Heart left ventricle (tissue), 16 donors: ENCODE data around the gene MLLT3. TPM values are rescaled to one million over a fixed set of nuclear protein-coding genes. Genes with fewer than 3 reads are reported as not detected.

Experiments used
- ATAC-seq, 4 donors: fragments of 200-7000 bp; cut with Tn5 transposase; one replicate each; pipeline ENCODE4 v1.9.1; 2020 to 2022; ENCODE audit warnings: moderate library complexity in 4 of 4, mild to moderate bottlenecking in 3 of 4, moderate number of reproducible peaks in 1 of 4
- DNase-seq, 5 donors: peaks; one replicate each; pipeline ENCODE4 v3.0.0-alpha.2; 2020
- H3K27ac ChIP-seq, 12 donors: fragments of 200-600 bp; sonication (generic) in 4 of 12; one replicate each; pipeline versions ENCODE4 v1.5.0 to v1.8.0; 2016 to 2022; ENCODE audit warnings: mild to moderate bottlenecking in 2 of 12
- H3K27me3 ChIP-seq, 9 donors: fragments of 200-600 bp; sonication (generic) in 2 of 9; one replicate each; pipeline versions ENCODE4 v1.5.1 to v1.8.0; 2016 to 2022; ENCODE audit warnings: mild to moderate bottlenecking in 3 of 9
- H3K36me3 ChIP-seq, 9 donors: fragments of 200-600 bp; sonication (generic) in 2 of 9; one replicate each; pipeline versions ENCODE4 v1.5.0 to v1.8.0; 2018 to 2022; ENCODE audit warnings: mild to moderate bottlenecking in 2 of 9
- H3K4me1 ChIP-seq, 12 donors: fragments of 200-600 bp; sonication (generic) in 4 of 12; one replicate each; pipeline versions ENCODE4 v1.5.0 to v1.8.0; 2016 to 2022; ENCODE audit warnings: mild to moderate bottlenecking in 3 of 12
- H3K4me3 ChIP-seq, 12 donors: fragments of 200-600 bp; sonication (generic) in 4 of 12; one replicate each; pipeline versions ENCODE4 v1.5.0 to v1.8.0; 2017 to 2022; ENCODE audit warnings: mild to moderate bottlenecking in 9 of 12, moderate library complexity in 4 of 12
- H3K9me3 ChIP-seq, 12 donors: fragments of 200-600 bp; sonication (generic) in 4 of 12; one replicate each; pipeline versions ENCODE4 v1.5.0 to v1.8.0; 2016 to 2022; ENCODE audit warnings: mild to moderate bottlenecking in 1 of 12
- CTCF ChIP-seq, 12 donors: fragments of 200-600 bp; sonication (generic) in 4 of 12; IDR thresholded peaks; one replicate each; pipeline versions ENCODE4 v1.5.0 to v1.8.0; 2018 to 2022; ENCODE audit warnings: antibody characterized with exemption in 12 of 12, mild to moderate bottlenecking in 5 of 12
- POLR2A ChIP-seq, 2 donors: fragments of 450-650 bp; IDR thresholded peaks; one replicate each; pipeline ENCODE4 v1.6.1; 2017; ENCODE audit warnings: antibody characterized with exemption in 2 of 2, mild to moderate bottlenecking in 2 of 2, moderate library complexity in 2 of 2
- WGBS, 4 donors: extraction: QIAGEN DNeasy Blood & Tissue Kit in 2 of 4; methylation state at CpG; one replicate each; pipeline versions ENCODE4 v1.1.5 to v1.1.7; 2013 to 2018; 5-methylcytosine and 5-hydroxymethylcytosine counted together
- intact Hi-C, 10 donors: fragments of 100-400 bp; cut with DNase I; formaldehyde crosslinking; loops; one replicate each; pipeline versions ENCODE4 v1.11.1 to v1.14.2; 2022
- polyA plus RNA-seq, 2 donors: library from polyadenylated mRNA; stranded (reverse); fragments of 200-250 nt; gene quantifications; one replicate each; pipeline ENCODE4 v1.2.3, GENCODE V29; 2013
- total RNA-seq, 9 donors: library from RNA; depleted of rRNA in 2 of 9; stranded (reverse); fragments of >200 nt in 2 of 9; fragmentation: NEBNext Ultra II Directional in 3 of 9; extraction: Animal tissue kit (Norgen Biotek cat#: 25700) in 3 of 9; gene quantifications; one replicate each; pipeline versions ENCODE4 v1.1.0 to v1.2.4, GENCODE V29; 2016 to 2023
- donor health status: ischemic (EF 13 %, LVEDD 7.1; RV severe dilation, severe dysfunction).
- donor health status: healthy with polysubstance abuse.
- donor health status: DM: no; HTN: yes; CAD: no.
- donor health status: DM: no; HTN: no; CAD: no.
- donor health status: ischemic (EF 25% LVEDD 6.9; RV normal size, moderate dysfunction).
- donor health status: ischemic (EF 25% LVEDD 5.7; RV mildly dilated, moderate dysfunction).
- donor health status: healthy.
- donor health status: DM: yes; HTN: yes; CAD: no.
- donor health status: ischemic (EF 35%, LVEDD 5.7; RV mildly dilated, moderate dysfunction).
- donor health status: nonischemic (EF 11% LVEDD 7.7; RV severe dilation, severe dysfunction).
- donor health status: DM: yes; HTN: yes; CAD: no.
- donor health status: PGD.
- donor health status: ischemic (EF 29% LVEDD 5.4; RV normal size, mild dysfunction).
- donor health status: nonischemic (EF 23%, LVEDD 6.1; RV moderate dilation, normal function).

Gene MLLT3
- total and polyA plus RNA-seq, 11 donors: 7.5 to 21.0 (median 15.3) TPM

DNA sequence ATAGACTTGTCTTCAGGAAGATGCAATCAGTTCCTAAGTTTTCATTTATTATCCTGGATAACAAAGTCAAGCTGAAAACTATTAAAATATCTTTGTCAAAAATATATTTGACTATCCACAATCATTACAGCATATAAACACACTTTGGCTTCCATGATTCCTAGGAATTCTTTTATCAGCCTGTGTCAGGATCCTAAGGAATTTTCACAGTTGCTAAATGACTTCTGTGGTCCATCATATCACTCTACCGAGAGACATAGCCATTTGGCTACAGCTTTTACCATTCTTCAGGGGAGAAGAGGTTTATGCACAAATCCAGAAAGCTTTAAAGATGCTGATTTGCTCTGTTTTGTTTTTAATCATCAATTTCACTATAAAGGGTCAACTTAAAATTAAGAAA is 128.3 kb downstream of the MLLT3 start:
- Histone ChIP-seq H3K4me1 (peaks cover 0 to 22% (median 5%) of the 10 kb centered on the region in 12 donors), H3K4me3 (no peak overlapping the region), H3K27me3 (no peaks in the 10 kb centered on the region), H3K36me3 (no peaks in the 10 kb centered on the region), H3K9me3 (no peaks in the 10 kb centered on the region), H3K27ac (no peak overlapping the region)
- intact Hi-C loops: no loop called here
- TF ChIP-seq CTCF (IDR thresholded peaks at IDR 0.05): no peak
- no peak for TF ChIP-seq POLR2A (IDR thresholded peaks at IDR 0.05)
- WGBS, 4 donors: 35 to 50% (median 47%) methylated on average over 1 of the region's 1 CpG
- DNase-seq: no peak
- ATAC-seq: no peak

DNA sequence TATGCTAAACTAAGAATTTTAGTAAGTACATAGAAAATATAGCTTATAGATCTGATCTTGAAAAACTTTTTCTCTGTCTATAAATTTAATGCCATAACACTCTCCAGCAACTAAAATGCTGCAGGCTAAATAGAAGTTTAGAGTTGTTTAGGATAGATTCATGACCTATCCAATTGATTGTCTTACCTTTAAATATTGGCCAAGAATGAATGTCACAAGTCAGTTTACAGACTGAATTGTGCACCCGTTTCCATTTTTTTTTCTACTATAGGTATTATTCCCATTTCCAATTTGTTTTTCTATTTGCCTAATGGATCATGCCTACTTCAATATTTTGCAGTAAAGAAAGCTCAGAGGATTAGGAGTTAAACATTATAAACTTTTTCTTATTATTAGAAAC is 129.5 kb downstream of the MLLT3 start:
- ATAC-seq (no peak), DNase-seq (no peak)
- H3K36me3 ChIP-seq: no peaks in the 10 kb centered on the region
- no peak overlapping the region for H3K27ac ChIP-seq
- no peaks in the 10 kb centered on the region for H3K9me3 ChIP-seq
- H3K27me3 ChIP-seq: no peaks in the 10 kb centered on the region
- H3K4me3 ChIP-seq: no peak overlapping the region
- WGBS, 4 donors: 86 to 94% (median 88%) methylated on average over 1 of the region's 1 CpG
- intact Hi-C loops: no loop called here
- TF ChIP-seq CTCF (IDR thresholded peaks at IDR 0.05): no peak
- no peak for TF ChIP-seq POLR2A (IDR thresholded peaks at IDR 0.05)
- H3K4me1 ChIP-seq: peaks cover 0 to 24% (median 6%) of the 10 kb centered on the region in 12 donors

GRCh38 chr9:20491612-20492011 is 130.7 kb downstream of the MLLT3 start:
- no peak for DNase-seq
- WGBS, 4 donors: 95 to 100% (median 98%) methylated on average over 1 of the region's 1 CpG
- Histone ChIP-seq H3K27me3 (no peaks in the 10 kb centered on the region), H3K4me3 (no peak overlapping the region), H3K9me3 (no peaks in the 10 kb centered on the region), H3K4me1 (peaks cover 0 to 24% (median 6%) of the 10 kb centered on the region in 12 donors), H3K27ac (no peak overlapping the region), H3K36me3 (no peaks in the 10 kb centered on the region)
- no peak for TF ChIP-seq CTCF (IDR thresholded peaks at IDR 0.05)
- TF ChIP-seq POLR2A (IDR thresholded peaks at IDR 0.05): no peak
- ATAC-seq: no peak
- intact Hi-C loops: no loop called here

DNA sequence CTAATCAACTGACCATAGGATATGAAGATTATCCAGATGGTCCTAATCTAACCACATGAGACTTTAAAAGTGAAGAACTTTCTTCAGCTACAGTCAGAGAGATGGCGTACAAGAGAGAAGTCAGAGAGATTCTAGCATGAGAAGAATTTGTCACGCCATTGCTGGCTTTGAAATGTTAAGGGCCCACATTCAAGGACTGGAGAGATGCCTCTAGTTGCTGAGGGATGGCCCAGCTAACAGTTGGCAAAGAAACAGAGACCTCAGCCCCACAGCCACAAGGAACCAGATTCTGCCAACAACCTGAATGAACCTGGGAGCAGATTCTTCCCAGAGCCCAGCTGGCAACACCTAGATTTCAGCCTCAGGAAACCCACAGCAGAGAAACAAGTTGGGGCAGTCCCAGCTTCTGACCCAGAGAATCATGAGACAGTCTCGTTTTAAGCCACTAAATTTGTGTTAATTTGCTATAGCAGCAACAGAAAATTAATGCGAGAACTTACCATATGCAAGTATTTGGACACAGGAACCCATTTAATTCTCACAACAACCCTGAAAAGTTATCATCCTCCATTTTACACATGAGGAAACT is 132.0 kb downstream of the MLLT3 start:
- Histone ChIP-seq H3K4me3 (no peak overlapping the region), H3K9me3 (no peaks in the 10 kb centered on the region), H3K27ac (no peak overlapping the region), H3K27me3 (no peaks in the 10 kb centered on the region), H3K36me3 (no peaks in the 10 kb centered on the region), H3K4me1 (peaks cover 0 to 25% (median 5%) of the 10 kb centered on the region in 12 donors)
- ATAC-seq: no peak
- intact Hi-C loops: no loop called here
- 92 to 95% (median 94%) methylated on average over 4 of the region's 4 CpGs for WGBS, 4 donors
- TF ChIP-seq POLR2A (IDR thresholded peaks at IDR 0.05) (no peak), CTCF (IDR thresholded peaks at IDR 0.05) (no peak)
- no peak for DNase-seq
